ENCODE measurements around the gene HINT3.
"Not testable (repeated sequence)": the region's sequence is repeated elsewhere in the genome, so short reads cannot be mapped to it uniquely, and the experiment has no call there.

Gene HINT3

GRCh38 chr6:125956506-125957390 lies at the start of gene HINT3:
TSS of gene HINT3 (plus strand) at chr6:125956770. CDS start at chr6:125956978, 208 bp downstream.
- TF ChIP-seq CTCF (conservative IDR thresholded peaks at IDR 0.05; ENCODE audit: low read length), result peak; percentile 89
- DNase-seq (ENCODE audit: low read depth), result peak; percentile 93
- peak within 1 kb of the TSS; percentile 87 for H3K4me3 ChIP-seq (ENCODE audit: low read length)

- peak; percentile 41 for DNase-seq (ENCODE audit: low read depth)
- TF ChIP-seq CTCF (conservative IDR thresholded peaks at IDR 0.05; ENCODE audit: low read length), result no peak
- H3K4me3 ChIP-seq (ENCODE audit: low read length), result no peak overlapping the region
Observed at GRCh38 chr6:125910527-125910926, 46.0 kb upstream of the HINT3 start.

- H3K4me3 ChIP-seq (ENCODE audit: low read length), result not testable (repeated sequence)
Observed at GRCh38 chr6:125911051-125911451, 45.5 kb upstream of the HINT3 start.

GRCh38 chr6:125912430-125912829 lies 44.1 kb upstream of the HINT3 start:
- H3K4me3 ChIP-seq (ENCODE audit: low read length); DNase-seq (ENCODE audit: low read depth): not testable (repeated sequence)

More at GRCh38 chr6:125911051-125911451, 45.5 kb upstream of the HINT3 start:
- DNase-seq (ENCODE audit: low read depth), result not testable (repeated sequence)

- no peak for TF ChIP-seq CTCF (conservative IDR thresholded peaks at IDR 0.05; ENCODE audit: low read length)
- no peak overlapping the region for H3K4me3 ChIP-seq (ENCODE audit: low read length)
Observed at GRCh38 chr6:125913145-125913544, 43.4 kb upstream of the HINT3 start.

GRCh38 chr6:125913864-125914351 lies 42.7 kb upstream of the HINT3 start:
- no peak overlapping the region for H3K4me3 ChIP-seq (ENCODE audit: low read length)
- DNase-seq (ENCODE audit: low read depth), result peak; percentile 93
- no peak for TF ChIP-seq CTCF (conservative IDR thresholded peaks at IDR 0.05; ENCODE audit: low read length)

More at GRCh38 chr6:125913145-125913544, 43.4 kb upstream of the HINT3 start:
- no peak for DNase-seq (ENCODE audit: low read depth)

GRCh38 chr6:125918230-125918629 lies 38.3 kb upstream of the HINT3 start:
- no peak overlapping the region for H3K4me3 ChIP-seq (ENCODE audit: low read length)
- DNase-seq (ENCODE audit: low read depth), result no peak
- TF ChIP-seq CTCF (conservative IDR thresholded peaks at IDR 0.05; ENCODE audit: low read length), result no peak

Data from AG10803 (cell line).